Activated CD8-positive, alpha-beta memory T cell treated with anti-CD3 and anti-CD28 coated beads, Interleukin-2, amount 10 ng/mL, durations not matched to agents 7 days and 5 days (primary cell): ENCODE results near the gene RHEB. TPM values are rescaled to one million over a fixed set of nuclear protein-coding genes. Genes with fewer than 3 reads are reported as not detected.

ENCODE experiments used
- ATAC-seq: fragments of 150-1000 bp; cut with Tn5 transposase; one replicate; pipeline ENCODE4 v1.10.0; 2021; ENCODE audit warnings: moderate library complexity
- CTCF ChIA-PET: fragments of 350-600 bp; sonication (Branson Sonifier 250); formaldehyde crosslinking; loops from one replicate; lab custom pipeline; 2021; ENCODE audit warnings: antibody characterized with exemption; lab: Charles Lee
- DNase-seq: peaks from one replicate; pipeline ENCODE4 v3.0.0-alpha.2; 2020
- H3K27ac Mint-ChIP-seq: one replicate; pipeline ENCODE4 v1.8.0; 2021; ENCODE audit warnings: mild to moderate bottlenecking, mixed read lengths
- H3K27me3 Mint-ChIP-seq: one replicate; pipeline ENCODE4 v1.8.0; 2021; ENCODE audit warnings: mixed read lengths
- H3K36me3 Mint-ChIP-seq: one replicate; pipeline ENCODE4 v1.8.0; 2021; ENCODE audit warnings: mild to moderate bottlenecking, mixed read lengths
- H3K4me1 Mint-ChIP-seq: one replicate; pipeline ENCODE4 v1.8.0; 2021; ENCODE audit warnings: mixed read lengths
- H3K4me3 Mint-ChIP-seq: one replicate; pipeline ENCODE4 v1.8.0; 2021; ENCODE audit warnings: mild to moderate bottlenecking, moderate library complexity, mixed read lengths
- H3K9me3 Mint-ChIP-seq: one replicate; pipeline ENCODE4 v1.8.0; 2022; ENCODE audit warnings: low read depth, mixed read lengths
- total RNA-seq, 2 experiments: library from RNA; stranded (reverse); gene quantifications; one replicate each; pipeline ENCODE4 v1.2.3, GENCODE V29; 2021

The RHEB gene
- total RNA-seq, 2 experiments from 2014 or later = 66.2 to 73.0 TPM

DNA sequence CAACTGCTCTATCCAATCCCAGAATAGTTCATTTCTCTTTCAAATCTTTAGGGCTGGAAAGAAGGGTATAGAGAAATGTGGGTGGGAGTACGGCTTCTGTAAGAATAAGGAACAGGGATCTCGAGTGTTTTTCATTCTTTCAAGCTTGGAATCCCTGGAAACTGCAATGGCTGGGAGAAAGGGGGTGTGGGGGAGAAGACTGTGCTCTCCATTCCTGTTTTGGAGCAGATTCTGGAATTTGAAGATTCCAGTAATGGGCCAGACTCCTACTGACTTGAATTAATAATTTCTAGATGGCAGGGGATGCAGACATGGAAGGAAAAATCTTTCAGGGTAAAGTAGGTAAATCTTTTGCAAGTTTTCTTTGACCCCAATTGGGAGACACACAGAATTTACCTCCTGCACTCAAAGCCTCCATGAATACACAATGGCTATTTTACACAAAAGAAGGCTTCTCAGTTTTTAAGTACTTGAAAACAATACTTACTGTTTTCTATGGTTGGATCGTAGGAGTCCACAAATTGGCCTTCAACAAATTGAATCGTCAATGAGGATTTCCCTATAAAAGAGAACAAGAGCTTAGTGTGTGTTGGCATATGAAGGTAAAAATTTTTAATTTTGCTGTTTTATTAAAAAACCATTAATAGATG, 29.1 kb downstream of the RHEB start:
- Mint-ChIP-seq H3K4me3 (no peak overlapping the region), H3K9me3 (no peaks in the 10 kb centered on the region), H3K4me1 (peaks cover 17% of the 10 kb centered on the region), H3K27ac (no peak overlapping the region), H3K27me3 (no peaks in the 10 kb centered on the region), H3K36me3 (peaks cover 30% of the 10 kb centered on the region)
- CTCF ChIA-PET = no interaction called here
- no peak for DNase-seq
- no peak for ATAC-seq

DNA sequence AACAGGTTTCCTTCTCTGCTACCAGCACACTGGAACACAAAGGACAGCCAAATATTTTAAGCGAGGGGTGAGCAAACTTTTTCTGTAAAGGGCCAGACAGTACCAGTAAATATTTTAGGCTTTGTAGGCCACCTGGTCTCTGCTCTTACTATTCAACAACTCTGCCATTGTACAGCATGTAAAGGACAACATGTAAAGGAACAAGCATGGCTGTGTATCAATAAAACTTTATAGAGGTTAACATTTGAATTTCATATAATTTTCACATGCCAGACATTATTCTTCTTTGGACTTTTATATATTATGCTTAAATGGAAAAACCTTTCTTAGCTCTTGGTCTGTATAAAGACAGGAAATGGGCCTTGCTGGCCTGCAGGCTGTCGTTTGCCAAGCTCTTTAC, 30.2 kb downstream of the RHEB start:
- Mint-ChIP-seq H3K4me1 (peaks cover 11% of the 10 kb centered on the region), H3K9me3 (no peaks in the 10 kb centered on the region), H3K27me3 (no peaks in the 10 kb centered on the region), H3K36me3 (peaks cover 38% of the 10 kb centered on the region), H3K4me3 (no peak overlapping the region), H3K27ac (peak overlapping the region; percentile 35)
- ATAC-seq (no peak), DNase-seq (no peak)
- CTCF ChIA-PET = no interaction called here

DNA sequence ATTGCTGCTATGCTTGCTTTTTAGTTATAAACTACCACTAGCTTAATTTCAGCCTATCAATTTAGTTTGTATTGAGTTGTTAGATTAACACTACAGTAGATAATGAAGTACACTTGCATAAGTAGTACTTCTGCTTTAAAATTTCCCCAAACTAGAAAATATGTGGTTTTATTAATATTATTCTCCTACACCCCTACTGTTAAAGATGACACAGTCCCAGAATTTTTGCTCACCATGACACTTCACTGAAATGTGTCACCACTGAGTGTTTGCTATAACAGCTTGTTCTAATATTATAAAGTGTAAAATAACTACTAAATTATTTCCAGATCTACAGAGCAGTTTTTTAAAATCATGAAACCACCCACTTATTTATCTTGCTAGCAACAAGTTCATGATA, 31.6 kb downstream of the RHEB start:
- Mint-ChIP-seq H3K27me3 (no peaks in the 10 kb centered on the region), H3K4me1 (peaks cover 5% of the 10 kb centered on the region), H3K4me3 (no peak overlapping the region), H3K9me3 (no peaks in the 10 kb centered on the region), H3K27ac (no peak overlapping the region), H3K36me3 (peaks cover 45% of the 10 kb centered on the region)
- CTCF ChIA-PET = no interaction called here
- ATAC-seq (no peak), DNase-seq (no peak)

DNA sequence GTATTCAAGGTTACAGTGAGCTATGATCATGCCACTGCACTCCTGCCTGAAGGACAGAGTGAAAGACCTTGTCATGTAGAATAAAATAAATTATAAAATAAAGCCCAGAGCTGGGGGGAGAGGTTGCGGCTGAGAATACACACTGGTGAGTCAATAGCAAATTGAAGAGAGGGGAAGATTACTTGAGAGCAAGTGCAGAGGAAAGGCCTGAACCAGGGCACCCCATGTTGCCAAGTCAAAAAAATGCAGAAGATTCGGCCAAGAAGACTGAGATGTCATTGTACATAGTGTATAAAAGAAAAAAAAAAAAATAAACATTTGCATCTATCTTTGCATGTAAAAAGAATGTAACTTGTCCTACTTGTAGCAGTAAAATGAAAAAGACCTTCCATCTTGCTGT, 32.5 kb downstream of the RHEB start:
- CTCF ChIA-PET = no interaction called here
- Mint-ChIP-seq H3K36me3 (peaks cover 49% of the 10 kb centered on the region), H3K9me3 (no peaks in the 10 kb centered on the region), H3K4me1 (peaks cover 10% of the 10 kb centered on the region), H3K27ac (no peak overlapping the region), H3K27me3 (no peaks in the 10 kb centered on the region), H3K4me3 (no peak overlapping the region)
- ATAC-seq (no peak), DNase-seq (no peak)

DNA sequence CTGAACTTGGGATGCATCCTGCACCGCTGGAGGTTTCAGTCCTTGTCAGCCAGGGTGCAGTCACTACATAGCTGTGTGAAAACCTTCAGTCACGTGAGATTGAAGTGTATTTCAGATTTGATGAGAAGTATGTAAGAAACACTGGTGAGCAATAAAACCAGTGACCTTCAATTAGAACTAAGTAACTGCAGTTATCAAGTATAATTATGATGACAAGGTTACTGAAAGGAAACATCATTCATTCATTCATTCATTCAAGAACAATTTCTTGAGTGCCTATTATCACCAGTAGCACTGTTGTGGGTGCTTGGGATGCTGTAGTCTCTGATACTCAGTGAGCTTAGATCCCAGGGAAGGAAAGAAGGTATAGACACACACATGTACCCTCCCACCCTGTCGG, 33.6 kb downstream of the RHEB start:
- ATAC-seq (no peak), DNase-seq (no peak)
- Mint-ChIP-seq H3K9me3 (no peaks in the 10 kb centered on the region), H3K27me3 (no peaks in the 10 kb centered on the region), H3K27ac (no peak overlapping the region), H3K4me1 (peaks cover 16% of the 10 kb centered on the region), H3K36me3 (peaks cover 52% of the 10 kb centered on the region), H3K4me3 (no peak overlapping the region)
- CTCF ChIA-PET = interaction anchor here (1.4 kb wide), 1 partner anchor 11 kb away, joined by 3 read pairs; no protein-coding TSS in a partner anchor

DNA sequence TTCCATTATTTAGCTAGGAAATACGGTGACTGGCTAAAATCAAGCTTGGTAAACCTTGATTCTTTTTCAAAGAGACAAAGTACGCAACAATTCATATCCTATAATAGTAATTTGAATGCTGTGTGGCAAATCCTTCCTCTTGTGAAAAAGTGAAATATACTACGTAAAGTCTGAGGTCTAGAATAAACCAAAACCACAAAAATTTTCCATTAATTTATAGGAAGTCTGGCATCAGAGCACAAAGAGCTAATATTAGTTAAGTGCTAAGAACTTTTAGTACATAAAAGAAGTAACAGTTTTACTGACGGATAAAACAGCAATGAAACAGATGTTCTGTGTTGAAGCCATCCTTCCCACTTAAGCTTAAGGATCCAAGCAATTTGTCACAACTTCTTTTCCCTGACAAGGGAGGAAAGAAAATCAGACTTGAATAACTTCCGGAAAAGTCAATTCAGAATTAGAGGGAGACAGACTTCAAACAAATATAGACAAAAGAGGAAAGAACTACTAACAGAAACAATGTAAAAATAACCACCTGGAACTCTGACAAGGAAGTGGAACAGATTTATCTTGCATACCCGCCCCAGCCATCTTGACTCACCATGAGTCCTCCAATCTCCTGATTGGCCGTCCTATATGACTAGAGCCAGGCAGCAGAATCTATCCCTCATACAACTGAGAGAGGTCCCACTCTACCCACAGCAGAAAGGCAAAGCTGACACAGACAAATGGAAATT, 34.6 kb downstream of the RHEB start:
- DNase-seq = no peak
- H3K36me3 Mint-ChIP-seq = peaks cover 48% of the 10 kb centered on the region
- CTCF ChIA-PET = interaction anchor here (1.2 to 1.4 kb wide), 2 partner anchors 10 to 33 kb away, joined by 3 read pairs; no protein-coding TSS in a partner anchor
- H3K4me1 Mint-ChIP-seq = peaks cover 16% of the 10 kb centered on the region
- no peak overlapping the region for H3K27ac Mint-ChIP-seq
- H3K4me3 Mint-ChIP-seq = no peak overlapping the region
- H3K27me3 Mint-ChIP-seq = no peaks in the 10 kb centered on the region
- no peak for ATAC-seq
- H3K9me3 Mint-ChIP-seq = no peaks in the 10 kb centered on the region

DNA sequence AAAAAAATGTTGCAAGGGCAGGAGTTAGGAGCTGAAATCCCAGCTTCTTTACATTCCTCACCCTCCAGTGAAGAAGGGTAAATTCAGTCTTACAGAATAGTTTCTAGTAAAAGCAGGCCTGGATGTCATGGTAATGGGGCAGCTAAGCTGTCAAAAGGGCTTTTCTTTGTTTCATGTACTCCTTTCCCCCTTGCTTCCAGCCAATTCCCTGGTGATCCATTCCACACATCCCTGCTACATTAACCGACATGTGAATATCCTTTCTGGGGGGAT, 36.0 kb downstream of the RHEB start:
- H3K4me1 Mint-ChIP-seq = peaks cover 22% of the 10 kb centered on the region
- CTCF ChIA-PET = no interaction called here
- no peak overlapping the region for H3K27ac Mint-ChIP-seq
- peaks cover 49% of the 10 kb centered on the region for H3K36me3 Mint-ChIP-seq
- H3K27me3 Mint-ChIP-seq = no peaks in the 10 kb centered on the region
- H3K9me3 Mint-ChIP-seq = no peaks in the 10 kb centered on the region
- H3K4me3 Mint-ChIP-seq = no peak overlapping the region
- ATAC-seq (no peak), DNase-seq (no peak)

DNA sequence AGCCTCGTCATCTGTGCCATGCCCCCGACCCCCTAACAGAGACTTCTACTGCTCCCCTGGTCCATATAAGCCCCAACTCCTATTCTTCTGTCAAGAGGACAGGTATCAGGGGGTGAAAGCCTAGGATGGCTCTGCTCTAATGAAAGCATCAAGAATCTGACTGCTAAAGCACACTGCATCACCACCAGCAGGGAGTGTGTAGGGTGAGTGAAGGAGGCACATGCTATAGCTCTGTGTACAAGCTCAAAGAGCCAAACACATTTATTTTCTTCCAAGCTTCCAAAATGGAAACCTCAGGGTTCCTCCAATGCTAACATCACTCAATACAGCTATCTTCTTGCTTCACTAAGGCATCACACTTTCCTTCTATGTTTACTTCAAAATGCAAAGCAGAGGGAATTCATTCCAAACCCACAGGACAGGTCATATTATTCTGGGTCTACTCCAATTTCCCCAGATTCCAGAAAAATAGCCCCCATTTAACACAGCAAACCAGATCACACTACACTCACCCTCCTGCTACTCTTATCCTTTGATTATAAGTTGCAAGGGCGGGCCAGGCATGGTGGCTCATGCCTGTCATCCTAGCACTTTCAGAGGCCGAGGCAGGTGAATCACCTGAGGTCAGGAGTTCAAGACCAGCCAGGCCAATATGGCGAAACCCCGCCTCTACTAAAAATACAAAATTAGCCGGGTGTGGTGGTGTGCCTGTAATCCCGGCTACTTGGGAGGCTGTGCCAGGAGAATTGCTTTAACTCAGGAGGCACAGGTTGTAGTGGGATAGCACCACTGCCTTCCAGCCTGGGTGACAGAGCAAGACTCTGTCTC, 36.6 kb downstream of the RHEB start:
- DNase-seq (no peak), ATAC-seq (no peak)
- Mint-ChIP-seq H3K9me3 (no peaks in the 10 kb centered on the region), H3K27ac (no peak overlapping the region), H3K4me1 (peaks cover 22% of the 10 kb centered on the region), H3K4me3 (no peak overlapping the region), H3K36me3 (peaks cover 48% of the 10 kb centered on the region), H3K27me3 (no peaks in the 10 kb centered on the region)
- CTCF ChIA-PET = interaction anchor here (1.3 to 1.6 kb wide), 2 partner anchors 10 to 168 kb away, joined by 3 to 4 read pairs; no protein-coding TSS in a partner anchor

DNA sequence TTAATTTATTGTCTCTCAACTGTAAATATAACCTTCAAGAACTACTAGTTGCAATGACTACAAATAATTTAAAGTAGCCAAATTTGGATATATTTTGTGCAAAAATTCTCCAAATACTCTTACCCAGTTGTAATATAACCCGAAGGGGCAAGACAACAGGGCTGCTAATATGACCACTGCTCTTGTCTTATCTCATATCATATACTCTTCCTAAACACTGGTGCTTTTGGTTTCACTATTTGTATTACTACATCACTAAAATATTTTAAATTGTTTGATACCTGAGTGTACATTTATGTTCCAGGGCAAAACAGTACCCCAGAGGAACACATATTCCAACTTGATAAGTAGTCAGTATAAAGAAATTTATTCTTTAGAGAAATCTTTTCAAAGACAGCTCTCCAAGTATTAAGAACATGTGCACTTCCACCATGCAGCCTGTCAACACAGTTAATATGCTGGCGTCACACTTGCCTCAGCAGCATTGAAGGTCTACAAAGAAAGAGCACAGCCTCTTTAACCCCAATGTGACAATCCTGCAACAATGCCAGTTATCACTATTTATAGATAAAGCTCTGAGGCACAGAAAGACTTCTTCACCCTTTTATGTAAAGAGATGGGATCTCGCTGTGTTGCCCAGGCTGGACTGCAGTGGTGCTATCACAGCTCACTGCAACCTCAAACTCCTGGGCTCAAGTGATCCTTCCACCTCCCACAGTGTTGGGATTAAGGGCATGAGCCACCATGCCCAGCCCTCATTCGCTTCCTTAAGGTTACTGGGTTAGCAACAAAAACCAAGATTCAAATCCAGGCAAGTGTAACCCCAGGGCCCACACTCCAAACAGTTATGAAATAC, 37.8 kb downstream of the RHEB start:
- ATAC-seq (peak; percentile 47), DNase-seq (no peak)
- Mint-ChIP-seq H3K4me1 (peaks cover 22% of the 10 kb centered on the region), H3K9me3 (no peaks in the 10 kb centered on the region), H3K27ac (peak overlapping the region; percentile 29), H3K27me3 (no peaks in the 10 kb centered on the region), H3K36me3 (peaks cover 48% of the 10 kb centered on the region), H3K4me3 (no peak overlapping the region)
- CTCF ChIA-PET = interaction anchor here (1.3 to 1.6 kb wide), 2 partner anchors 11 to 167 kb away, joined by 3 to 4 read pairs; no protein-coding TSS in a partner anchor

DNA sequence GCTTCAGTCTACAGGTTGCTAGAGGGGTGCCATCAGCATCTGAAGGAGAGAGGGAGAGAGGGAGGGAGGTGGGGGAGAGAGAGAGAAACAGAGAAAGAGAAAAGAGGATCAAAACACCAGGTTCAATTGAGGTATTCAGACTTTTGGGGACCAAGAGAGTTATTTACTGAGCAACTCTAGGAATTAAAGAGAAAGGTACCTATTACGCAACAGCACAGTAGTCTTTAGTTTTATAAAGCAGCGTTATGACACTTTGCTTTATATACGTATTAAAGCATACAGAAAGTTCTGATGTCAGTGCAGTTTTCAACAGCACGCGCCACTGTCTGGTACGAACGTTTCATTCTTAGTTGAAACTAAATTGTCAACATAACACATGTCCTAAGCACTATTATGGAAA, 41.8 kb downstream of the RHEB start:
- peaks cover 37% of the 10 kb centered on the region for H3K36me3 Mint-ChIP-seq
- H3K27me3 Mint-ChIP-seq = no peaks in the 10 kb centered on the region
- H3K4me1 Mint-ChIP-seq = peaks cover 32% of the 10 kb centered on the region
- H3K4me3 Mint-ChIP-seq = no peak overlapping the region
- no peak for ATAC-seq
- CTCF ChIA-PET = no interaction called here
- H3K9me3 Mint-ChIP-seq = no peaks in the 10 kb centered on the region
- no peak for DNase-seq
- H3K27ac Mint-ChIP-seq = no peak overlapping the region

DNA sequence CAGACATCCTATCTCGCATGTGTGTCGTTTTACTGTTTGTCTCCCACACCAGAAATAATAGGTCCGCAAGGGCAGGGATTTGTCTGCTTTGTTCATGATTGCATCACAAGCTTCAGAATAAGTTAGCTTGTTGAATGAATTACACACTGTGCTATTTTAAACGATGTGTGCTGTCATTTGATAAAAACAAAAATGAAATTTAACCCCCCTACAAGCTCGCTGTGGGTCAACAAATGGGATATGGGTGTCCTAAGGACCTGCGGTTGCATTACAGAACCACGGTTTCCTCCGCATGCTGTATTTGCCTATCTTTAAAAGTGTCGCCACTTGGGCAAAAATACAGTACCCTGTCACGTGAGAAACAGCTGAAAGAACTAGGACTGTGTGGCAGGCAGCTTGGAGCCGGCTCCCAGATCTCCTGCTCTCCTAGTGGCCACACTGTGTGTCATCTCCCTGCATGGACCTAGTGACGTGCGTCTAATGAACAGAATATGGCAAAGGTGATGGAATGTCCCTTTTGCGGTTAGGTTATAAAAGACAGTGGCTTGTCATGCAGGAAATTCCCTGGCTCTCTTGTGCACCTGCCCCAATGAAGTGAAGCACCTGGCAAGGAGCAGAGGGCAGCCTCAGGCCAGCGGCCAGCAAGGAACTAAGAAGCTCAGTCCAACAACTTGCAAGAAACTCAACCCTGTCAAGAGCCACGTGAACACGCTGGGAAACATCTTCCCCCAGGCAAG, 46.9 kb downstream of the RHEB start:
- DNase-seq = no peak
- H3K27me3 Mint-ChIP-seq = no peaks in the 10 kb centered on the region
- H3K36me3 Mint-ChIP-seq = peaks cover 63% of the 10 kb centered on the region
- H3K4me1 Mint-ChIP-seq = peaks cover 44% of the 10 kb centered on the region
- ATAC-seq = no peak
- peak overlapping the region; percentile 23 for H3K4me3 Mint-ChIP-seq
- H3K27ac Mint-ChIP-seq = peak overlapping the region; percentile 69
- CTCF ChIA-PET = interaction anchor here (1.5 to 2.6 kb wide), 2 partner anchors 24 to 25 kb away, joined by 4 to 11 read pairs; no protein-coding TSS in a partner anchor
- H3K9me3 Mint-ChIP-seq = no peaks in the 10 kb centered on the region

DNA sequence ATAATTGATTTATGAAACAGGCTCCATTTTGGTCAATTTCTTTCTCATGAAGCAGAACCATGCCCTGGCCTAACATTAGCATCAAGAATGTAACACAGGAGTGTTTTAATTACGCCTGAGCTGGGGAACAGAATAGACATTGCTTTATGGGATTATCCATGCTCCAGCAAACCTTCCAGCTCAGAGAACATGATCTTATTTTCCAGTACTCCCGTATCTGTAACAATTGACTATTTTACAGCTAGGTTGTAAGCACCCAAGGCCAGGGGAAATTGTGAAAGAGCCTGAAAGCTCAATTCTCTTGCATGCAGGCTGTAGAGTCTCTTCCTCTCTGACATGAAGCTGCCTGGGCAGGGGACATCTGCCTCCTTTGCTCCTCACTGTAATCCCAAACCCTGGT, 49.0 kb downstream of the RHEB start:
- Mint-ChIP-seq H3K4me3 (no peak overlapping the region), H3K9me3 (no peaks in the 10 kb centered on the region), H3K27ac (no peak overlapping the region), H3K36me3 (peaks cover 71% of the 10 kb centered on the region), H3K4me1 (peaks cover 44% of the 10 kb centered on the region), H3K27me3 (no peaks in the 10 kb centered on the region)
- CTCF ChIA-PET = interaction anchor here (1.2 to 2.6 kb wide), 2 partner anchors 22 to 102 kb away, joined by 3 to 11 read pairs; no protein-coding TSS in a partner anchor
- ATAC-seq (no peak), DNase-seq (no peak)
